ENCODE data around the gene FAM163B.
"Not testable (repeated sequence)": the region's sequence is repeated elsewhere in the genome, so short reads cannot be mapped to it uniquely, and the experiment has no call there.

The FAM163B gene

GRCh38 chr9:133566817-133567216 lies 42.4 kb downstream of the FAM163B start:
- DNase-seq (ENCODE audit: low spot score), result no peak

GRCh38 chr9:133566382-133566781 lies 42.8 kb downstream of the FAM163B start:
- DNase-seq (ENCODE audit: low spot score), result no peak

GRCh38 chr9:133564451-133565116 lies 44.6 kb downstream of the FAM163B start:
- DNase-seq (ENCODE audit: low spot score), result no peak

GRCh38 chr9:133563814-133564213 lies 45.4 kb downstream of the FAM163B start:
- DNase-seq (ENCODE audit: low spot score), result not testable (repeated sequence)

- DNase-seq (ENCODE audit: low spot score), result no peak
Observed at GRCh38 chr9:133563291-133563796, 45.8 kb downstream of the FAM163B start.

GRCh38 chr9:133562611-133563290 lies 46.4 kb downstream of the FAM163B start:
- no peak for DNase-seq (ENCODE audit: low spot score)

- DNase-seq (ENCODE audit: low spot score), result no peak
Observed at GRCh38 chr9:133561976-133562554, 47.1 kb downstream of the FAM163B start.

- no peak for DNase-seq (ENCODE audit: low spot score)
Observed at GRCh38 chr9:133560944-133561343, 48.2 kb downstream of the FAM163B start.

- no peak for DNase-seq (ENCODE audit: low spot score)
Observed at GRCh38 chr9:133560311-133560710, 48.9 kb downstream of the FAM163B start.

GRCh38 chr9:133558191-133559126 lies 50.7 kb downstream of the FAM163B start:
- DNase-seq (ENCODE audit: low spot score), result peak; percentile 11

GRCh38 chr9:133557581-133557980 lies 51.6 kb downstream of the FAM163B start:
- DNase-seq (ENCODE audit: low spot score), result no peak

GRCh38 chr9:133556354-133556753 lies 52.8 kb downstream of the FAM163B start:
- DNase-seq (ENCODE audit: low spot score), result no peak

GRCh38 chr9:133554729-133555128 lies 54.5 kb downstream of the FAM163B start:
- DNase-seq (ENCODE audit: low spot score), result no peak

- no peak for DNase-seq (ENCODE audit: low spot score)
Observed at GRCh38 chr9:133553973-133554713, 55.0 kb downstream of the FAM163B start.

- DNase-seq (ENCODE audit: low spot score), result no peak
Observed at GRCh38 chr9:133553123-133553522, 56.1 kb downstream of the FAM163B start.

- no peak for DNase-seq (ENCODE audit: low spot score)
Observed at GRCh38 chr9:133552236-133552635, 57.0 kb downstream of the FAM163B start.

GRCh38 chr9:133551446-133551845 lies 57.7 kb downstream of the FAM163B start:
- DNase-seq (ENCODE audit: low spot score), result no peak

GRCh38 chr9:133547116-133547515 lies 62.1 kb downstream of the FAM163B start:
- DNase-seq (ENCODE audit: low spot score), result no peak

- DNase-seq (ENCODE audit: low spot score), result no peak
Observed at GRCh38 chr9:133546287-133546680, 62.9 kb downstream of the FAM163B start.

GRCh38 chr9:133545494-133546286 lies 63.5 kb downstream of the FAM163B start:
- DNase-seq (ENCODE audit: low spot score), result no peak
